ENCODE data around the gene CD86. TPM values are rescaled to one million over a fixed set of nuclear protein-coding genes. Genes with fewer than 3 reads are reported as not detected.

CD86 gene
- polyA plus RNA-seq, 2 of the 4 experiments (the other 2 are of a cell fraction), result 0.12 TPM; not detected in 1

- H3K27ac ChIP-seq, result no peak overlapping the region
- no peak for ATAC-seq
- DNase-seq (ENCODE audit: low read depth in 1 of 2, low spot score in 1 of 2), result no peak
- H3K9me3 ChIP-seq, result no peaks in the 10 kb centered on the region
- WGBS (ENCODE audit: missing lambda C conversion rate), result 54% methylated on average over 4 of the region's 4 CpGs
- no peak overlapping the region for H3K4me3 ChIP-seq
- TF ChIP-seq FOSL2 (IDR thresholded peaks at IDR 0.05) (no peak), FOSL2 (CRISPR knock-in tag; IDR thresholded peaks at IDR 0.05) (no peak), HOXA7 (CRISPR knock-in tag; IDR thresholded peaks at IDR 0.05) (no peak), ESRRA (IDR thresholded peaks at IDR 0.05; ENCODE audit: borderline replicate concordance, low read length) (no peak), JUN (IDR thresholded peaks at IDR 0.05) (no peak), KDM5A (IDR thresholded peaks at IDR 0.05) (no peak), FOSB (CRISPR knock-in tag; IDR thresholded peaks at IDR 0.05) (no peak), ZSCAN20 (CRISPR knock-in tag; IDR thresholded peaks at IDR 0.05) (no peak), ZFP36 (IDR thresholded peaks at IDR 0.05; ENCODE audit: borderline replicate concordance, partially characterized antibody) (no peak), CEBPB (IDR thresholded peaks at IDR 0.05) (no peak), TP53 (CRISPR knock-in tag; IDR thresholded peaks at IDR 0.05) (no peak), CBX8 (IDR thresholded peaks at IDR 0.05) (no peak), CHD2 (IDR thresholded peaks at IDR 0.05; ENCODE audit: low read length, partially characterized antibody) (no peak), EHMT2 (IDR thresholded peaks at IDR 0.05; ENCODE audit: low read depth) (no peak), BHLHE40 (IDR thresholded peaks at IDR 0.05; ENCODE audit: low read depth, low read length) (no peak), HOXB13 (CRISPR knock-in tag; IDR thresholded peaks at IDR 0.05; ENCODE audit: low read depth) (no peak), NPAS2 (CRISPR knock-in tag; IDR thresholded peaks at IDR 0.05; ENCODE audit: borderline replicate concordance) (no peak)
- TF ChIP-seq, protein P1, sequence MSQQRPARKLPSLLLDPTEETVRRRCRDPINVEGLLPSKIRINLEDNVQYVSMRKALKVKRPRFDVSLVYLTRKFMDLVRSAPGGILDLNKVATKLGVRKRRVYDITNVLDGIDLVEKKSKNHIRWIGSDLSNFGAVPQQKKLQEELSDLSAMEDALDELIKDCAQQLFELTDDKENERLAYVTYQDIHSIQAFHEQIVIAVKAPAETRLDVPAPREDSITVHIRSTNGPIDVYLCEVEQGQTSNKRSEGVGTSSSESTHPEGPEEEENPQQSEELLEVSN (IDR thresholded peaks at IDR 0.05; ENCODE audit: borderline replicate concordance, low read depth), result no peak
- TF ChIP-seq, protein P2, sequence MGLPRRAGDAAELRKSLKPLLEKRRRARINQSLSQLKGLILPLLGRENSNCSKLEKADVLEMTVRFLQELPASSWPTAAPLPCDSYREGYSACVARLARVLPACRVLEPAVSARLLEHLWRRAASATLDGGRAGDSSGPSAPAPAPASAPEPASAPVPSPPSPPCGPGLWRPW (IDR thresholded peaks at IDR 0.05), result no peak
- FAIRE-seq, result no peak
- H3K4me2 ChIP-seq, result no peak overlapping the region
- H3K4me1 ChIP-seq, result no peaks in the 10 kb centered on the region
- CTCF ChIA-PET, result interaction anchor here (1.0 to 1.6 kb wide), 3 partner anchors 97 to 548 kb away, joined by 3 read pairs; partner anchors contain the start of gene POLQ
- POLR2A ChIA-PET, result no interaction called here
Observed at GRCh38 chr3:122094125-122094524, 39.0 kb downstream of the CD86 start.

DNA sequence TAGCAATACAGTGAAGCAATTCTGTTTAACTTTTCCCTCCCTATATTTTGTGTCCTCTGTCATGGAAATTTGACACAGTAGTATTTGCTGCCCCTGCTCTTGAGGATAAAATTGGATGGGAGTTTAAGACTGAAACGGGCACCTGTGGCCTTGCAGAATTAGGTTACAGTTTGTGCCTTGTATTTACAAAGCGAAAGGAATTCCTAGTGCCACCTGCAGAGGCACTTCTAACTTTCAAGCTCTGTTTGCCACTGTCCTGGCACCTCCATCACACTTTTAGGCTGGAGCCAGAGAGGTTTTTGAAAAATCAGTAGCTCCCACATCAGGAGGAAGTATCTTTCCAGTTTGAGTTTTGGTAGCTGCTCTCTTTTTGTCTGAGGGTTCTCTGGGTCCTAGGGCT, 39.5 kb downstream of the CD86 start:
- no peak overlapping the region for H3K27ac ChIP-seq
- ChIA-PET CTCF (no interaction called here), POLR2A (no interaction called here)
- DNase-seq (ENCODE audit: low read depth in 1 of 2, low spot score in 1 of 2) (no peak), FAIRE-seq (no peak), ATAC-seq (no peak)
- H3K4me1 ChIP-seq, result no peaks in the 10 kb centered on the region
- 28% methylated on average over 2 of the region's 2 CpGs for WGBS (ENCODE audit: missing lambda C conversion rate)
- H3K4me3 ChIP-seq, result no peak overlapping the region
- no peak for TF ChIP-seq RFX5 (IDR thresholded peaks at IDR 0.05)
- TF ChIP-seq NPAS2 (CRISPR knock-in tag; IDR thresholded peaks at IDR 0.05; ENCODE audit: borderline replicate concordance), result no peak
- no peak for TF ChIP-seq BCL3 (IDR thresholded peaks at IDR 0.05)
- no peak for TF ChIP-seq CHD4 (IDR thresholded peaks at IDR 0.05; ENCODE audit: borderline replicate concordance)
- TF ChIP-seq PBX3 (IDR thresholded peaks at IDR 0.05), result no peak
- TF ChIP-seq HOXB13 (CRISPR knock-in tag; IDR thresholded peaks at IDR 0.05; ENCODE audit: low read depth), result no peak
- TF ChIP-seq POLR2AphosphoS2 (conservative IDR thresholded peaks at IDR 0.05; ENCODE audit: low read length), result no peak
- TF ChIP-seq MAZ (IDR thresholded peaks at IDR 0.05; ENCODE audit: borderline replicate concordance, low read depth, low read length), result no peak
- H3K9me3 ChIP-seq, result no peaks in the 10 kb centered on the region
- H3K4me2 ChIP-seq, result no peak overlapping the region

All from A549 (cell line).